Prostate gland (tissue), 2 donors: ENCODE data around the gene CBFA2T2.

Experiments used
- POLR2A ChIP-seq: fragments of 450-650 bp; IDR thresholded peaks from one replicate; pipeline ENCODE4 v1.6.1; 2016; ENCODE audit warnings: antibody characterized with exemption, mild to moderate bottlenecking
- POLR2AphosphoS5 ChIP-seq: sonication (generic); formaldehyde crosslinking; IDR thresholded peaks from one replicate; pipeline ENCODE4 v1.6.1; 2017; ENCODE audit warnings: antibody characterized with exemption
- TF ChIP-seq, protein P1 (sequence below), 4 experiments: fragments of 200-600 bp in 2 of 4; fragments of 450-650 bp in 2 of 4; sonication (generic) in 2 of 4; IDR thresholded peaks; 1 replicate in 3 of 4; 2 replicates in 1 of 4; pipeline ENCODE4 v1.5.1; 2016 to 2019; ENCODE audit warnings: antibody characterized with exemption in 4 of 4, mild to moderate bottlenecking in 2 of 4, moderate library complexity in 2 of 4

DNA sequence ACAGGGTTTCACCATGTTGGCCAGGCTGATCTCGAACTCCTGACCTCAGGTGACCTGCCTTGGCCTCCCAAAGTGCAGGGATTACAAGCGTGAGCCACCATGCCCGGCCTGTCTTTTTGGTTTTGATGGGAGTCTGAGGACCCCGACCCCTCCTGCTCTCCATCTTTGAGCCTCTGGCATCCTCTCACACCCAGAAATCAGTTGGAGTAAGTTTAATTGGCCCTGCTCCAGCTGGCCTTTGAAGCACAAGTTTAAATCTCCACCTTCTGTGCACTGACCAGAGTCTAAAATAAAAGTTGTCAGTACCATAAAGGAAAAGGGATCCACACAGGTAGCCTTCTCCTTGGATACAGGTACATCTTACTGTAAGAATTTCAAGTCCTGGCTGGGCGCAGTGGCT lies 156.3 kb downstream of the CBFA2T2 start:
- TF ChIP-seq, protein P1, sequence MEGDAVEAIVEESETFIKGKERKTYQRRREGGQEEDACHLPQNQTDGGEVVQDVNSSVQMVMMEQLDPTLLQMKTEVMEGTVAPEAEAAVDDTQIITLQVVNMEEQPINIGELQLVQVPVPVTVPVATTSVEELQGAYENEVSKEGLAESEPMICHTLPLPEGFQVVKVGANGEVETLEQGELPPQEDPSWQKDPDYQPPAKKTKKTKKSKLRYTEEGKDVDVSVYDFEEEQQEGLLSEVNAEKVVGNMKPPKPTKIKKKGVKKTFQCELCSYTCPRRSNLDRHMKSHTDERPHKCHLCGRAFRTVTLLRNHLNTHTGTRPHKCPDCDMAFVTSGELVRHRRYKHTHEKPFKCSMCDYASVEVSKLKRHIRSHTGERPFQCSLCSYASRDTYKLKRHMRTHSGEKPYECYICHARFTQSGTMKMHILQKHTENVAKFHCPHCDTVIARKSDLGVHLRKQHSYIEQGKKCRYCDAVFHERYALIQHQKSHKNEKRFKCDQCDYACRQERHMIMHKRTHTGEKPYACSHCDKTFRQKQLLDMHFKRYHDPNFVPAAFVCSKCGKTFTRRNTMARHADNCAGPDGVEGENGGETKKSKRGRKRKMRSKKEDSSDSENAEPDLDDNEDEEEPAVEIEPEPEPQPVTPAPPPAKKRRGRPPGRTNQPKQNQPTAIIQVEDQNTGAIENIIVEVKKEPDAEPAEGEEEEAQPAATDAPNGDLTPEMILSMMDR (IDR thresholded peaks at IDR 0.05): no peak
- TF ChIP-seq POLR2AphosphoS5 (no peak), POLR2A (no peak)
